Measurements from ENCODE around the gene CFAP410. TPM values are rescaled to one million over a fixed set of nuclear protein-coding genes. Genes with fewer than 3 reads are reported as not detected.

CFAP410 gene
- total RNA-seq, 1 donor from 2014 or later: 10.4 TPM

GRCh38 chr21:44377922-44378645 is 38.9 kb upstream of the CFAP410 start:
- Histone ChIP-seq H3K79me2 (ENCODE audit: insufficient read depth, low read length) (no peaks in the 10 kb centered on the region), H3K27me3 (ENCODE audit: insufficient read depth, low read length) (peaks cover 2% of the 10 kb centered on the region), H3K4me1 (ENCODE audit: insufficient read depth, low read length) (no peaks in the 10 kb centered on the region), H3K4me3 (ENCODE audit: insufficient read depth, low read depth, low read length) (no peak overlapping the region), H4K20me1 (ENCODE audit: insufficient read depth, low read length) (no peaks in the 10 kb centered on the region), H3K9ac (ENCODE audit: low read length) (no peak overlapping the region), H3K27ac (ENCODE audit: low read depth, low read length) (no peak overlapping the region), H2AFZ (ENCODE audit: low read depth, low read length) (no peak overlapping the region), H3K36me3 (ENCODE audit: insufficient read depth, low read length) (no peaks in the 10 kb centered on the region), H3K9me3 (ENCODE audit: insufficient read depth, low read depth, low read length) (no peaks in the 10 kb centered on the region), H3K4me2 (ENCODE audit: low read length) (no peak overlapping the region)
- FAIRE-seq: no peak
- H3K27ac Mint-ChIP-seq (ENCODE audit: unreplicated experiment): no peak overlapping the region
- TF ChIP-seq CTCF (IDR thresholded peaks at IDR 0.05; ENCODE audit: insufficient read depth, low read depth, low read length): no peak
- no peak for TF ChIP-seq EZH2 (IDR thresholded peaks at IDR 0.05; ENCODE audit: insufficient read depth, low read length)
- DNase-seq (ENCODE audit: low read depth): no peak
- peaks cover 13% of the 10 kb centered on the region for H3K9me3 Mint-ChIP-seq (ENCODE audit: unreplicated experiment)
- peaks cover 64% of the 10 kb centered on the region for H3K27me3 Mint-ChIP-seq (ENCODE audit: low read depth, unreplicated experiment)
- no peaks in the 10 kb centered on the region for H3K4me1 Mint-ChIP-seq (ENCODE audit: low read depth, unreplicated experiment)
- peaks cover 8% of the 10 kb centered on the region for H3K36me3 Mint-ChIP-seq (ENCODE audit: low read depth, unreplicated experiment)
- H3K4me3 Mint-ChIP-seq (ENCODE audit: unreplicated experiment): peak overlapping the region; percentile 28

GRCh38 chr21:44377201-44377921 is 38.2 kb upstream of the CFAP410 start:
- Mint-ChIP-seq H3K9me3 (ENCODE audit: unreplicated experiment) (peaks cover 10% of the 10 kb centered on the region), H3K4me3 (ENCODE audit: unreplicated experiment) (peak overlapping the region; percentile 28), H3K27me3 (ENCODE audit: low read depth, unreplicated experiment) (peaks cover 64% of the 10 kb centered on the region), H3K27ac (ENCODE audit: unreplicated experiment) (no peak overlapping the region), H3K36me3 (ENCODE audit: low read depth, unreplicated experiment) (peaks cover 10% of the 10 kb centered on the region), H3K4me1 (ENCODE audit: low read depth, unreplicated experiment) (no peaks in the 10 kb centered on the region)
- no peak overlapping the region for H2AFZ ChIP-seq (ENCODE audit: low read depth, low read length)
- H3K27me3 ChIP-seq (ENCODE audit: insufficient read depth, low read length): peaks cover 2% of the 10 kb centered on the region
- FAIRE-seq (no peak), DNase-seq (ENCODE audit: low read depth) (no peak)
- H3K9me3 ChIP-seq (ENCODE audit: insufficient read depth, low read depth, low read length): no peaks in the 10 kb centered on the region
- no peaks in the 10 kb centered on the region for H4K20me1 ChIP-seq (ENCODE audit: insufficient read depth, low read length)
- no peaks in the 10 kb centered on the region for H3K4me1 ChIP-seq (ENCODE audit: insufficient read depth, low read length)
- H3K9ac ChIP-seq (ENCODE audit: low read length): no peak overlapping the region
- no peaks in the 10 kb centered on the region for H3K36me3 ChIP-seq (ENCODE audit: insufficient read depth, low read length)
- no peak overlapping the region for H3K4me3 ChIP-seq (ENCODE audit: insufficient read depth, low read depth, low read length)
- no peak overlapping the region for H3K4me2 ChIP-seq (ENCODE audit: low read length)
- no peak overlapping the region for H3K27ac ChIP-seq (ENCODE audit: low read depth, low read length)
- H3K79me2 ChIP-seq (ENCODE audit: insufficient read depth, low read length): no peaks in the 10 kb centered on the region
- TF ChIP-seq EZH2 (IDR thresholded peaks at IDR 0.05; ENCODE audit: insufficient read depth, low read length) (no peak), CTCF (IDR thresholded peaks at IDR 0.05; ENCODE audit: insufficient read depth, low read depth, low read length) (no peak)

DNA sequence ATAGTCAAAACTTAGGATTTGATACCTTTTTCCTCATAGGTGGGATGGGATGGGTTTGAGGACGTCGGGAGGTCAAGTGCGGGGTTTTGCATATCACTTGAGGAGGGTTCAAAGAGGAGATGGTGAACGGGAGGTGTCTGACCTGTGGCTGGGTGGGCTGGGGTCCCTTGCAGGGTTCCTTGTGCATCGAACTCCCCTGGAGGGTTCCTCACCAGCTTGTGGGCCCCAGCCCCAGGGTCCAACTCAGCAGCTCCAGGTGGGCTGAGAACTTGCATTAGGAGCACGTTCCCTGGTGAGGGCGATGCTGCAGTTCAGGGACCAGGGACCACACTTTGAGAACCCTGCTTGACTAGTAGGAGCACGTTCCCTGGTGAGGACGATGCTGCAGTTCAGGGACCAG is 37.4 kb upstream of the CFAP410 start:
- Histone ChIP-seq H3K27me3 (ENCODE audit: insufficient read depth, low read length) (peaks cover 2% of the 10 kb centered on the region), H3K36me3 (ENCODE audit: insufficient read depth, low read length) (no peaks in the 10 kb centered on the region), H3K4me2 (ENCODE audit: low read length) (no peak overlapping the region), H4K20me1 (ENCODE audit: insufficient read depth, low read length) (no peaks in the 10 kb centered on the region), H3K9me3 (ENCODE audit: insufficient read depth, low read depth, low read length) (no peaks in the 10 kb centered on the region), H3K9ac (ENCODE audit: low read length) (no peak overlapping the region), H2AFZ (ENCODE audit: low read depth, low read length) (no peak overlapping the region), H3K4me1 (ENCODE audit: insufficient read depth, low read length) (no peaks in the 10 kb centered on the region), H3K79me2 (ENCODE audit: insufficient read depth, low read length) (no peaks in the 10 kb centered on the region), H3K4me3 (ENCODE audit: insufficient read depth, low read depth, low read length) (no peak overlapping the region), H3K27ac (ENCODE audit: low read depth, low read length) (no peak overlapping the region)
- Mint-ChIP-seq H3K36me3 (ENCODE audit: low read depth, unreplicated experiment) (peaks cover 10% of the 10 kb centered on the region), H3K27me3 (ENCODE audit: low read depth, unreplicated experiment) (peaks cover 62% of the 10 kb centered on the region), H3K27ac (ENCODE audit: unreplicated experiment) (no peak overlapping the region), H3K4me3 (ENCODE audit: unreplicated experiment) (no peak overlapping the region), H3K9me3 (ENCODE audit: unreplicated experiment) (peaks cover 5% of the 10 kb centered on the region), H3K4me1 (ENCODE audit: low read depth, unreplicated experiment) (no peaks in the 10 kb centered on the region)
- FAIRE-seq (no peak), DNase-seq (ENCODE audit: low read depth) (no peak)
- TF ChIP-seq CTCF (IDR thresholded peaks at IDR 0.05; ENCODE audit: insufficient read depth, low read depth, low read length): no peak
- no peak for TF ChIP-seq EZH2 (IDR thresholded peaks at IDR 0.05; ENCODE audit: insufficient read depth, low read length)

Measured in astrocyte (in vitro differentiated cells and primary cell).